OCI-LY7 (cell line): ENCODE data around the gene TIMMDC1. TPM values are rescaled to one million over a fixed set of nuclear protein-coding genes. Genes with fewer than 3 reads are reported as not detected.

Experiments
- BruUV-seq: library from RNA; stranded (reverse); fragments of 400-500 nt; replicated peaks from 2 replicates; lab custom pipeline; 2021; lab: Mats Ljungman, UMichigan
- CTCF ChIA-PET: fragments of 300-600 bp; sonication (Branson Sonifier 250); formaldehyde crosslinking; loops from one replicate; lab custom pipeline; 2022; ENCODE audit warnings: antibody characterized with exemption; ENCODE audit not compliant: unreplicated experiment; lab: Charles Lee
- POLR2A ChIA-PET: fragments of 300-600 bp; sonication (Branson Sonifier 250); formaldehyde crosslinking; loops from one replicate; lab custom pipeline; 2022; ENCODE audit warnings: antibody characterized with exemption; lab: Charles Lee
- DNase-seq: peaks from one replicate; pipeline ENCODE4 v3.0.0-alpha.2; 2015; ENCODE audit warnings: low spot score
- H2AFZ ChIP-seq: fragments of 200-600 bp; sonication (generic), shearing (Covaris generic); 2 replicates; pipeline ENCODE4 v1.6.1; 2014; ENCODE audit warnings: mild to moderate bottlenecking, antibody characterized with exemption, low read length, moderate library complexity
- H3K27ac ChIP-seq: fragments of 200-600 bp; sonication (generic); 2 replicates; pipeline ENCODE4 v1.5.1; 2014; ENCODE audit warnings: mixed run types, low read depth, mild to moderate bottlenecking, moderate library complexity, low read length, inconsistent platforms; ENCODE audit not compliant: poor library complexity, severe bottlenecking
- H3K36me3 ChIP-seq: fragments of 200-600 bp; sonication (generic); 2 replicates; pipeline ENCODE4 v1.6.1; 2014; ENCODE audit warnings: mild to moderate bottlenecking, antibody characterized with exemption, low read length, moderate library complexity, mixed read lengths; ENCODE audit not compliant: insufficient read depth
- H3K4me1 ChIP-seq: fragments of 200-600 bp; sonication (generic); 2 replicates; pipeline ENCODE4 v1.5.1; 2014; ENCODE audit warnings: mild to moderate bottlenecking, low read length; ENCODE audit not compliant: insufficient read depth, poor library complexity, severe bottlenecking
- H3K4me2 ChIP-seq: fragments of 200-600 bp; sonication (generic); 2 replicates; pipeline ENCODE4 v1.6.1; 2014; ENCODE audit warnings: mild to moderate bottlenecking, low read length
- H3K4me3 ChIP-seq: fragments of 200-600 bp; sonication (generic); 2 replicates; pipeline ENCODE4 v1.5.1; 2014; ENCODE audit warnings: mild to moderate bottlenecking, low read depth, low read length; ENCODE audit not compliant: poor library complexity, severe bottlenecking
- H3K79me2 ChIP-seq: fragments of 200-600 bp; sonication (generic); 2 replicates; pipeline ENCODE4 v1.6.1; 2016; ENCODE audit warnings: low read depth, mild to moderate bottlenecking, low read length, moderate library complexity, mixed read lengths; ENCODE audit not compliant: insufficient read depth
- H3K9me2 ChIP-seq: fragments of 200-600 bp; sonication (generic); 2 replicates; pipeline ENCODE4 v1.6.1; 2016; ENCODE audit warnings: mild to moderate bottlenecking, low read length, mixed read lengths; ENCODE audit not compliant: insufficient read depth
- H3K9me3 ChIP-seq: fragments of 200-600 bp; sonication (generic); 2 replicates; pipeline ENCODE4 v1.6.1; 2014; ENCODE audit warnings: mild to moderate bottlenecking, mixed run types, low read length, mixed read lengths
- H4K20me1 ChIP-seq: fragments of 200-600 bp; sonication (generic); 2 replicates; pipeline ENCODE4 v1.6.1; 2014; ENCODE audit warnings: mild to moderate bottlenecking, antibody characterized with exemption, low read length, moderate library complexity, mixed read lengths; ENCODE audit not compliant: insufficient read depth
- EZH2phosphoT487 ChIP-seq: fragments of 200-600 bp; sonication (generic); IDR thresholded peaks from 2 replicates; pipeline ENCODE4 v1.6.1; 2018; ENCODE audit warnings: low read depth, borderline replicate concordance, mild to moderate bottlenecking, mixed run types, antibody characterized with exemption, low read length, moderate library complexity, mixed read lengths
- intact Hi-C: fragments of 100-400 bp; cut with micrococcal nuclease; formaldehyde crosslinking; loops from one replicate; pipeline ENCODE4 v1.10.0; 2022; ENCODE audit not compliant: unreplicated experiment
- total RNA-seq, 2 experiments: library from RNA; depleted of rRNA in 1 of 2; stranded (reverse); fragments of >200 nt in 1 of 2; shearing (Covaris generic) in 1 of 2; gene quantifications; 2 replicates each; pipeline ENCODE4 v1.2.3, GENCODE V29; 2014 to 2022
- TF ChIP-seq, protein P1 (sequence below): fragments of 200-600 bp; sonication (generic); conservative IDR thresholded peaks from 2 replicates; pipeline ENCODE4 v1.5.1; 2014; ENCODE audit warnings: mild to moderate bottlenecking, antibody characterized with exemption, low read length, moderate library complexity, mixed read lengths

Gene TIMMDC1
- total RNA-seq, 2 experiments from 2014 or later: 61.0 to 92.9 TPM

GRCh38 chr3:119558626-119559317 is 60.4 kb downstream of the TIMMDC1 start:
- Histone ChIP-seq H3K9me3 (no peaks in the 10 kb centered on the region), H3K79me2 (no peaks in the 10 kb centered on the region), H3K4me1 (peaks cover 3% of the 10 kb centered on the region), H3K4me2 (peak overlapping the region; percentile 11; the same call in 1 of the 2 replicates), H4K20me1 (no peaks in the 10 kb centered on the region), H3K27ac (no peak overlapping the region), H3K36me3 (no peaks in the 10 kb centered on the region), H2AFZ (peak overlapping the region; percentile 68; the same call in 1 of the 2 replicates), H3K4me3 (no peak overlapping the region), H3K9me2 (no peaks in the 10 kb centered on the region)
- no peak for DNase-seq
- intact Hi-C loops: loop anchor here (1.0 to 10.0 kb wide), 3 partner anchors 60 to 283 kb away; partner anchors contain the start of gene TIMMDC1
- TF ChIP-seq, protein P1, sequence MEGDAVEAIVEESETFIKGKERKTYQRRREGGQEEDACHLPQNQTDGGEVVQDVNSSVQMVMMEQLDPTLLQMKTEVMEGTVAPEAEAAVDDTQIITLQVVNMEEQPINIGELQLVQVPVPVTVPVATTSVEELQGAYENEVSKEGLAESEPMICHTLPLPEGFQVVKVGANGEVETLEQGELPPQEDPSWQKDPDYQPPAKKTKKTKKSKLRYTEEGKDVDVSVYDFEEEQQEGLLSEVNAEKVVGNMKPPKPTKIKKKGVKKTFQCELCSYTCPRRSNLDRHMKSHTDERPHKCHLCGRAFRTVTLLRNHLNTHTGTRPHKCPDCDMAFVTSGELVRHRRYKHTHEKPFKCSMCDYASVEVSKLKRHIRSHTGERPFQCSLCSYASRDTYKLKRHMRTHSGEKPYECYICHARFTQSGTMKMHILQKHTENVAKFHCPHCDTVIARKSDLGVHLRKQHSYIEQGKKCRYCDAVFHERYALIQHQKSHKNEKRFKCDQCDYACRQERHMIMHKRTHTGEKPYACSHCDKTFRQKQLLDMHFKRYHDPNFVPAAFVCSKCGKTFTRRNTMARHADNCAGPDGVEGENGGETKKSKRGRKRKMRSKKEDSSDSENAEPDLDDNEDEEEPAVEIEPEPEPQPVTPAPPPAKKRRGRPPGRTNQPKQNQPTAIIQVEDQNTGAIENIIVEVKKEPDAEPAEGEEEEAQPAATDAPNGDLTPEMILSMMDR: no peak
- TF ChIP-seq EZH2phosphoT487: no peak
- BruUV-seq: no TSS peak
- POLR2A ChIA-PET: no interaction called here
- CTCF ChIA-PET: no interaction called here

- no peak for TF ChIP-seq EZH2phosphoT487
- TF ChIP-seq, protein P1: peak; percentile 71
- POLR2A ChIA-PET: interaction anchor here (0.7 kb wide), 1 partner anchor 23 kb away, joined by 5 read pairs; no protein-coding TSS in a partner anchor
- intact Hi-C loops: loop anchor here (1.0 to 10.0 kb wide), 3 partner anchors 61 to 284 kb away; partner anchors contain the start of gene TIMMDC1
- no TSS peak for BruUV-seq
- no peak within 1 kb of the TSS for H3K4me3 ChIP-seq
- no peaks in the 10 kb centered on the region for H4K20me1 ChIP-seq
- H2AFZ ChIP-seq: peak within 1 kb of the TSS; percentile 68; the same call in 1 of the 2 replicates
- no peaks in the 10 kb centered on the region for H3K36me3 ChIP-seq
- H3K79me2 ChIP-seq: no peaks in the 10 kb centered on the region
- peaks cover 3% of the 10 kb centered on the region for H3K4me1 ChIP-seq
- peak within 1 kb of the TSS; percentile 12 for H3K4me2 ChIP-seq
- CTCF ChIA-PET: no interaction called here
- peak; percentile 70 for DNase-seq
- H3K9me2 ChIP-seq: no peaks in the 10 kb centered on the region
- H3K27ac ChIP-seq: no peak within 1 kb of the TSS
- no peaks in the 10 kb centered on the region for H3K9me3 ChIP-seq
These were observed 61.2 kb downstream of the TIMMDC1 start, which contains the start of gene CD80 for GRCh38 chr3:119559441-119559963. Gene CD80 (minus strand): TSS chr3:119559614. CDS start chr3:119557728, 1,886 bp downstream.
